Tibial nerve (tissue), 4 donors: ENCODE measurements around the gene KDM4B. TPM values are rescaled to one million over a fixed set of nuclear protein-coding genes. Genes with fewer than 3 reads are reported as not detected.

Experiments
- DNase-seq, 2 donors: peaks; one replicate each; pipeline ENCODE4 v3.0.0-alpha.2; 2019; ENCODE audit warnings: low spot score in 2 of 2
- H3K27ac ChIP-seq, 4 donors: fragments of 200-600 bp; sonication (generic) in 3 of 4; one replicate each; pipeline ENCODE4 v1.5.1; 2017 to 2019; ENCODE audit warnings: mild to moderate bottlenecking in 1 of 4
- H3K27me3 ChIP-seq, 2 donors: fragments of 200-600 bp; sonication (generic) in 1 of 2; one replicate each; pipeline versions ENCODE4 v1.5.1 to v1.6.0; 2017 to 2019
- H3K36me3 ChIP-seq, 3 donors: fragments of 200-600 bp; sonication (generic); one replicate each; pipeline ENCODE4 v1.5.1; 2018 to 2019
- H3K4me1 ChIP-seq, 4 donors: fragments of 200-600 bp; sonication (generic) in 3 of 4; one replicate each; pipeline ENCODE4 v1.5.1; 2017 to 2019
- H3K4me3 ChIP-seq, 4 donors: fragments of 200-600 bp; sonication (generic) in 3 of 4; one replicate each; pipeline ENCODE4 v1.5.1; 2017 to 2019; ENCODE audit warnings: mild to moderate bottlenecking in 1 of 4, moderate library complexity in 1 of 4
- H3K9me3 ChIP-seq, 4 donors: fragments of 200-600 bp; sonication (generic) in 3 of 4; one replicate each; pipeline ENCODE4 v1.5.1; 2017 to 2019
- EP300 ChIP-seq, 2 donors: sonication (generic); formaldehyde crosslinking; IDR thresholded peaks; one replicate each; pipeline ENCODE4 v1.6.1; 2017; ENCODE audit warnings: antibody characterized with exemption in 2 of 2, mild to moderate bottlenecking in 1 of 2
- POLR2A ChIP-seq, 2 donors: fragments of 450-650 bp; IDR thresholded peaks; one replicate each; pipeline ENCODE4 v1.6.1; 2017; ENCODE audit warnings: antibody characterized with exemption in 2 of 2, mild to moderate bottlenecking in 2 of 2, moderate library complexity in 2 of 2
- WGBS, 2 donors: methylation state at CpG; one replicate each; pipeline ENCODE4 v1.1.5; 2018; 5-methylcytosine and 5-hydroxymethylcytosine counted together
- small RNA-seq: library from RNA; depleted of rRNA; stranded (forward); fragments of <200 nt; gene quantifications from one replicate; pipeline ENCODE3, GENCODE V24; 2016
- total RNA-seq, 4 donors: library from RNA; depleted of rRNA; stranded (reverse); fragments of >200 nt; gene quantifications; one replicate each; pipeline ENCODE4 v1.1.0, GENCODE V29; 2016
- TF ChIP-seq, protein P1 (sequence below), 5 experiments: fragments of 200-600 bp in 3 of 5; fragments of 450-650 bp in 2 of 5; sonication (generic) in 3 of 5; IDR thresholded peaks; one replicate each; pipeline ENCODE4 v1.5.1; 2016 to 2019; ENCODE audit warnings: antibody characterized with exemption in 5 of 5, mild to moderate bottlenecking in 3 of 5, moderate library complexity in 2 of 5

KDM4B gene
- total RNA-seq, 4 donors from 2014 or later: 37.8 to 72.4 (median 57.2) TPM

- Histone ChIP-seq H3K4me3 (no peak overlapping the region), H3K4me1 (no peaks in the 10 kb centered on the region), H3K27ac (no peak overlapping the region), H3K9me3 (peaks cover 0 to 29% (median 7%) of the 10 kb centered on the region in 4 donors), H3K27me3 (no peaks in the 10 kb centered on the region), H3K36me3 (peaks cover 0 to 5% (median 0%) of the 10 kb centered on the region in 3 donors)
- WGBS, 2 donors: 95 to 98% methylated on average over 5 of the region's 5 CpGs
- TF ChIP-seq POLR2A (IDR thresholded peaks at IDR 0.05) (no peak), EP300 (IDR thresholded peaks at IDR 0.05) (no peak)
- TF ChIP-seq, protein P1, sequence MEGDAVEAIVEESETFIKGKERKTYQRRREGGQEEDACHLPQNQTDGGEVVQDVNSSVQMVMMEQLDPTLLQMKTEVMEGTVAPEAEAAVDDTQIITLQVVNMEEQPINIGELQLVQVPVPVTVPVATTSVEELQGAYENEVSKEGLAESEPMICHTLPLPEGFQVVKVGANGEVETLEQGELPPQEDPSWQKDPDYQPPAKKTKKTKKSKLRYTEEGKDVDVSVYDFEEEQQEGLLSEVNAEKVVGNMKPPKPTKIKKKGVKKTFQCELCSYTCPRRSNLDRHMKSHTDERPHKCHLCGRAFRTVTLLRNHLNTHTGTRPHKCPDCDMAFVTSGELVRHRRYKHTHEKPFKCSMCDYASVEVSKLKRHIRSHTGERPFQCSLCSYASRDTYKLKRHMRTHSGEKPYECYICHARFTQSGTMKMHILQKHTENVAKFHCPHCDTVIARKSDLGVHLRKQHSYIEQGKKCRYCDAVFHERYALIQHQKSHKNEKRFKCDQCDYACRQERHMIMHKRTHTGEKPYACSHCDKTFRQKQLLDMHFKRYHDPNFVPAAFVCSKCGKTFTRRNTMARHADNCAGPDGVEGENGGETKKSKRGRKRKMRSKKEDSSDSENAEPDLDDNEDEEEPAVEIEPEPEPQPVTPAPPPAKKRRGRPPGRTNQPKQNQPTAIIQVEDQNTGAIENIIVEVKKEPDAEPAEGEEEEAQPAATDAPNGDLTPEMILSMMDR (IDR thresholded peaks at IDR 0.05): no peak
- no peak for DNase-seq
Observed at GRCh38 chr19:5196832-5197231, 227.9 kb downstream of the KDM4B start.

GRCh38 chr19:5200844-5201243 is 231.9 kb downstream of the KDM4B start:
- Histone ChIP-seq H3K36me3 (peaks cover 0 to 35% (median 0%) of the 10 kb centered on the region in 3 donors), H3K4me3 (no peak overlapping the region), H3K9me3 (peaks cover 0 to 54% (median 10%) of the 10 kb centered on the region in 4 donors), H3K27me3 (no peaks in the 10 kb centered on the region), H3K27ac (no peak overlapping the region), H3K4me1 (no peaks in the 10 kb centered on the region)
- TF ChIP-seq, protein P1 (IDR thresholded peaks at IDR 0.05): no peak
- TF ChIP-seq POLR2A (IDR thresholded peaks at IDR 0.05) (no peak), EP300 (IDR thresholded peaks at IDR 0.05) (no peak)
- WGBS, 2 donors: 87 to 93% methylated on average over 4 of the region's 4 CpGs
- no peak for DNase-seq

DNA sequence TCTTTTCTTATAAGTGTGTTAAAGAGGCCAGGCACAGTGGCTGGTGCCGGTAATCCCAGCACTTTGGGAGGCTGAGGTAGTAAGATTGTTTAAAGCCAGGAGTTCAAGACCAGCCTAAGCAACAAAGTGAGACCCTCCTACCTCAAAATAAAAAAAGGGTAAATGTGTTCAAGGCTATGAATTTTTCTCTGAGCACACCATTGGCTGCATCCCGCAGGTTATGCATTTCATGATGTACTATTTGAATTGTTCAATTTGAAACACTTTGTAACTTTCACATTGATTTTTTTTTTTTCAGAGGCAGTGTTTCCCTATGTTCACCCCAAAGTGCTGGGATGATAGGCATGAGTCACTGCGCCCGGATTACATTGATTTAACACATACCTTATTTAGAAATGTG is 233.6 kb downstream of the KDM4B start:
- Histone ChIP-seq H3K9me3 (peaks cover 0 to 54% (median 10%) of the 10 kb centered on the region in 4 donors), H3K4me3 (no peak overlapping the region), H3K27me3 (no peaks in the 10 kb centered on the region), H3K36me3 (peaks cover 0 to 49% (median 0%) of the 10 kb centered on the region in 3 donors), H3K4me1 (peaks cover 0 to 5% (median 0%) of the 10 kb centered on the region in 4 donors), H3K27ac (no peak overlapping the region)
- TF ChIP-seq EP300 (IDR thresholded peaks at IDR 0.05): no peak
- TF ChIP-seq, protein P1 (IDR thresholded peaks at IDR 0.05): no peak
- no peak for TF ChIP-seq POLR2A (IDR thresholded peaks at IDR 0.05)
- no peak for DNase-seq
- 80 to 96% methylated on average over 4 of the region's 4 CpGs for WGBS, 2 donors

Small RNAs within 50 kb of the gene (small RNA-seq; reads per million reads assigned to genes)
- gene MIR4747: not detected

Other genes starting within 250 kb of the KDM4B start
- gene DPP9, start 245.3 kb upstream of the KDM4B start, total RNA-seq: 100 to 1,000 TPM in 1 of 4 donors, 10 to 100 TPM in 3; 53.9 to 134 (median 68.0) TPM
- 10 to 100 TPM; 12.3 to 17.1 (median 15.2) TPM for gene FEM1A, start 177.4 kb upstream of the KDM4B start, total RNA-seq
- 10 to 100 TPM in 1 of 4 donors, 1 to 10 TPM in 3; 3.5 to 10.8 (median 4.7) TPM for gene TICAM1, start 137.4 kb upstream of the KDM4B start, total RNA-seq
- 10 to 100 TPM; 29.5 to 96.3 (median 40.5) TPM for gene PLIN3, start 101.4 kb upstream of the KDM4B start, total RNA-seq
- under 1 TPM in 3 of 4 donors, not detected in 1; 0.44 to 0.90 (median 0.63) TPM for gene ARRDC5, start 66.2 kb upstream of the KDM4B start, total RNA-seq
- gene UHRF1, start 59.6 kb upstream of the KDM4B start, total RNA-seq: 1 to 10 TPM; 1.7 to 7.2 (median 3.0) TPM